ENCODE results near the gene CCDC86.

DNA sequence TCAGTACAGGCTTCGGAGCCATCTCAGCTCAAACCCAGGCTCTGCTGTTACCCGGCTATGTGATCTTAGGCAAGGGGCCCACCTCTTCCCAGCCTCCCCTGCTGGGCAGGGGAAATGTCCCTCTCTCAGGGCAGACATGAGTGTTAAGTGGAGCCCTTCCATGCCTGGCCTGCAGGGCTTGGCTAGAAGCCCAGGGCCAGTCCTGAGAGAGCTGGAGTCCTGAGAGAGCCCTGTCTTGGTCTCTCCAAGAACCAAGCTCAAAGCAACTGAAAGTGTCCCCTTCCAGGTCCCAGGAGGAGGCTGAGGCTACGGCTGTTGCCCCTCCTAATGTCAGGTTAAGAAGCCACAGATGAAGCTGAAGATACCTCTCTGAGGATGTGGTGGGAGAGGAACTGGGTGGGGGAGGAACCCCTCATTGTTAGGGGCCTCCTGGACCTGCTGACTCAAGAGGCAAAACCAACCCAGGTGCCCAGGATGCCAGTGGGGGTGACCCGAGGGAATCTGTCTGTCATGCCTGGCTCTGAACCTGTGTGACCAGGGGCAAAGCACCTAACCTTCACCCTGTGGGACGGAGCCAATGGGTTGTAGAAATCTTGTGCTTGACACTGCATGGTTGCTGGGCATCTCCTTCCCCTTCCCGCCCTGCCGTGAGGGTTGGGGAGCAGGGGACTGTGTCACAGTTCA lies 29.6 kb downstream of the CCDC86 start:
- TF ChIP-seq, protein P1, sequence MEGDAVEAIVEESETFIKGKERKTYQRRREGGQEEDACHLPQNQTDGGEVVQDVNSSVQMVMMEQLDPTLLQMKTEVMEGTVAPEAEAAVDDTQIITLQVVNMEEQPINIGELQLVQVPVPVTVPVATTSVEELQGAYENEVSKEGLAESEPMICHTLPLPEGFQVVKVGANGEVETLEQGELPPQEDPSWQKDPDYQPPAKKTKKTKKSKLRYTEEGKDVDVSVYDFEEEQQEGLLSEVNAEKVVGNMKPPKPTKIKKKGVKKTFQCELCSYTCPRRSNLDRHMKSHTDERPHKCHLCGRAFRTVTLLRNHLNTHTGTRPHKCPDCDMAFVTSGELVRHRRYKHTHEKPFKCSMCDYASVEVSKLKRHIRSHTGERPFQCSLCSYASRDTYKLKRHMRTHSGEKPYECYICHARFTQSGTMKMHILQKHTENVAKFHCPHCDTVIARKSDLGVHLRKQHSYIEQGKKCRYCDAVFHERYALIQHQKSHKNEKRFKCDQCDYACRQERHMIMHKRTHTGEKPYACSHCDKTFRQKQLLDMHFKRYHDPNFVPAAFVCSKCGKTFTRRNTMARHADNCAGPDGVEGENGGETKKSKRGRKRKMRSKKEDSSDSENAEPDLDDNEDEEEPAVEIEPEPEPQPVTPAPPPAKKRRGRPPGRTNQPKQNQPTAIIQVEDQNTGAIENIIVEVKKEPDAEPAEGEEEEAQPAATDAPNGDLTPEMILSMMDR (IDR thresholded peaks at IDR 0.05), result no peak
- TF ChIP-seq POLR2A (IDR thresholded peaks at IDR 0.05), result no peak
